GM21367 (cell line): ENCODE data around the gene SCN3A.

Source experiments
- ATAC-seq: cut with Tn5 transposase; IDR thresholded peaks from one replicate; pipeline ENCODE4 v1.9.1; 2021; ENCODE audit not compliant: unreplicated experiment

The SCN3A gene

GRCh38 chr2:165192729-165193128, 11.1 kb downstream of the SCN3A start:
- peak; percentile 37 for ATAC-seq

- ATAC-seq = no peak
Measured at GRCh38 chr2:165191096-165191728, 12.6 kb downstream of the SCN3A start.

GRCh38 chr2:165185633-165186032, 18.2 kb downstream of the SCN3A start:
- ATAC-seq = no peak

- no peak for ATAC-seq
Measured at GRCh38 chr2:165182029-165182428, 21.8 kb downstream of the SCN3A start.

GRCh38 chr2:165176780-165177179, 27.1 kb downstream of the SCN3A start:
- no peak for ATAC-seq

- ATAC-seq = no peak
Measured at GRCh38 chr2:165173215-165173614, 30.6 kb downstream of the SCN3A start.

- no peak for ATAC-seq
Measured at GRCh38 chr2:165164201-165164600, 39.6 kb downstream of the SCN3A start.

GRCh38 chr2:165163761-165164160, 40.1 kb downstream of the SCN3A start:
- ATAC-seq = no peak

- ATAC-seq = no peak
Measured at GRCh38 chr2:165162466-165162865, 41.4 kb downstream of the SCN3A start.

- ATAC-seq = no peak
Measured at GRCh38 chr2:165161510-165161909, 42.3 kb downstream of the SCN3A start.

GRCh38 chr2:165157160-165157559, 46.7 kb downstream of the SCN3A start:
- no peak for ATAC-seq

GRCh38 chr2:165155152-165155551, 48.7 kb downstream of the SCN3A start:
- no peak for ATAC-seq

GRCh38 chr2:165149439-165149838, 54.4 kb downstream of the SCN3A start:
- ATAC-seq = peak; percentile 94

GRCh38 chr2:165147186-165148045, 56.4 kb downstream of the SCN3A start:
- no peak for ATAC-seq

GRCh38 chr2:165144315-165144714, 59.5 kb downstream of the SCN3A start:
- ATAC-seq = peak; percentile 71

- no peak for ATAC-seq
Measured at GRCh38 chr2:165141601-165142354, 62.1 kb downstream of the SCN3A start.

- no peak for ATAC-seq
Measured at GRCh38 chr2:165126244-165126643, 77.6 kb downstream of the SCN3A start.

GRCh38 chr2:165122521-165122920, 81.3 kb downstream of the SCN3A start:
- no peak for ATAC-seq

GRCh38 chr2:165120740-165121467, 82.9 kb downstream of the SCN3A start:
- no peak for ATAC-seq

- no peak for ATAC-seq
Measured at GRCh38 chr2:165115258-165115657, 88.6 kb downstream of the SCN3A start.

- ATAC-seq = no peak
Measured at GRCh38 chr2:165114346-165114939, 89.4 kb downstream of the SCN3A start.
